Activated naive CD8-positive, alpha-beta T cell treated with anti-CD3 and anti-CD28 coated beads, Interleukin-2, amount 10 ng/mL, durations not matched to agents 7 days and 5 days (primary cell): Measurements from ENCODE around the gene SNX8. TPM values are rescaled to one million over a fixed set of nuclear protein-coding genes. Genes with fewer than 3 reads are reported as not detected.
"Not testable (repeated sequence)": the region's sequence is repeated elsewhere in the genome, so short reads cannot be mapped to it uniquely, and the experiment has no call there.

Source experiments
- ATAC-seq: fragments of 150-1000 bp; cut with Tn5 transposase; one replicate; pipeline ENCODE4 v1.10.0; 2021; ENCODE audit warnings: low read depth, moderate library complexity
- POLR2A ChIA-PET: fragments of 350-600 bp; sonication (Branson Sonifier 250); formaldehyde crosslinking; loops from one replicate; lab custom pipeline; 2021; ENCODE audit warnings: antibody characterized with exemption; lab: Charles Lee
- DNase-seq: peaks from one replicate; pipeline ENCODE4 v3.0.0; 2021
- H3K27ac Mint-ChIP-seq: one replicate; pipeline ENCODE4 v1.8.0; 2022; ENCODE audit warnings: mild to moderate bottlenecking, mixed read lengths
- H3K27me3 Mint-ChIP-seq: one replicate; pipeline ENCODE4 v1.8.0; 2022; ENCODE audit warnings: mild to moderate bottlenecking, moderate library complexity, mixed read lengths
- H3K36me3 Mint-ChIP-seq: one replicate; pipeline ENCODE4 v1.8.0; 2021; ENCODE audit warnings: mild to moderate bottlenecking, mixed read lengths
- H3K4me1 Mint-ChIP-seq: one replicate; pipeline ENCODE4 v1.8.0; 2021; ENCODE audit warnings: mixed read lengths
- H3K4me3 Mint-ChIP-seq: one replicate; pipeline ENCODE4 v1.8.0; 2022; ENCODE audit warnings: mild to moderate bottlenecking, moderate library complexity, mixed read lengths
- H3K9me3 Mint-ChIP-seq: one replicate; pipeline ENCODE4 v1.8.0; 2021; ENCODE audit warnings: mixed read lengths
- total RNA-seq, 2 experiments: library from RNA; stranded (reverse); gene quantifications; one replicate each; pipeline ENCODE4 v1.2.3, GENCODE V29; 2021

The SNX8 gene
- total RNA-seq, 2 experiments from 2014 or later = 18.6 to 22.1 TPM

DNA sequence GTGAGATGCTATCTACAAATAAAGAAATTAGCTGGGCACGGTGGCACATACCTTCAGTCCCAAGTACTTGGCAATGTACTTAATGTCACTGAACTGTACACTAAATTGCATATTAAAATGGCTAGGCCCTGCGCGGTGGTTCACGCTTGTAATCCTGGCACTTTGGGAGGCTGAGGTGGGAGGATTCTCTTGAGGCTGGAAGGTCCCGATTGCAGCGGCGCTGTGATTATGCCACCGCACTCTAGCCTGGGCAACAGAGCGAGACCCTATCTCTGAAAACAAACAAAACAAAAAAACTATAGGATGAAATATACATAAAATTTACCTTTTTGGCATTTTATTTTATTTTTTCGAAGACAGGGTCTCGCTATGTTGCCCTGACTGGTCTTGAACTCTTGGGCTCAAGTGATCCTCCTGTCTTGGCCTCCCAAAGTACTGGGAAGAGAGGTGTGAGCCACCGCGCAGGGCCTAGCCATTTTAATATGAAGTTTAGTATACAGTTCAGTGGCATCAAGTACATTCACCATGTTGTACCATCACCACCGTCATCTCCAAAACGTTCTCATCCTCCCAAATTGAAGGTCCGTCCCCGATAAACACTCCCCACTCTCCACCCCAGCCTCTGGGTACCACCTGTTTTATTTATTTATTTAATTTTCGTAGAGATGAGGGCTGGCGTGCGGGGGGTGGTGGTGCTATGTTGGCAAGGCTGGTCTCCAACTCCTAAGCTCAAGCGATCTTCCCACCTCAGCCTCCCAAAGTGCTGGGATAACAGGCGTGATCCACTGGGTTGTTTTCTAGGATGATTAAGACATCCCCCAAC is 39.1 kb upstream of the SNX8 start:
- Mint-ChIP-seq H3K9me3 (no peaks in the 10 kb centered on the region), H3K36me3 (peaks cover 8% of the 10 kb centered on the region), H3K27me3 (no peaks in the 10 kb centered on the region), H3K4me3 (peak overlapping the region; percentile 79), H3K27ac (peak overlapping the region; percentile 97), H3K4me1 (peaks cover 13% of the 10 kb centered on the region)
- ATAC-seq = peak; percentile 1
- POLR2A ChIA-PET = interaction anchor here (0.9 to 3.7 kb wide), 9 partner anchors 16 to 783 kb away, joined by 3 to 38 read pairs (median 5); partner anchors contain the start of genes CHST12, MAD1L1, MRM2 and NUDT1
- no peak for DNase-seq

DNA sequence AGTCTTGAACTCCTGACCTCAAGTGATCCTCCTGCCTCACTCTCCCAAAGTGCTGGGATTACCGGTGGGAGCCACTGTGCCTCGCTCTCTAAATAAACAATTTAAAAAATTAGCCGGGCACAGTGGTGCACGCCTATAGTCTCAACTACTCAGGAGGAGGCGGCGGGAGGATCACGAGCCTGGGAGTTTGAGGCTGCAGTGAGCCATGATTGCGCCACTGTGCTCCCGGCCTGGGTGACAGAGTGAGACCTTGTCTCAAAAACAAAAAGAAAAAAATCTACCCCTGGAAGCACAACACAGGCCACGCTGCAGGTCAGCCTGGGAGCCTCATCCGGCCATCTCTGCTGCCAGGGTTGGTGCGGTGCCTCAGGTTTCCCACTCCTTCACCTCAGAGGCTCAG is 36.6 kb upstream of the SNX8 start:
- POLR2A ChIA-PET = no interaction called here
- no peak for ATAC-seq
- no peak for DNase-seq
- Mint-ChIP-seq H3K27ac (no peak overlapping the region), H3K4me3 (no peak overlapping the region), H3K27me3 (no peaks in the 10 kb centered on the region), H3K9me3 (no peaks in the 10 kb centered on the region), H3K4me1 (peaks cover 12% of the 10 kb centered on the region), H3K36me3 (peaks cover 3% of the 10 kb centered on the region)

DNA sequence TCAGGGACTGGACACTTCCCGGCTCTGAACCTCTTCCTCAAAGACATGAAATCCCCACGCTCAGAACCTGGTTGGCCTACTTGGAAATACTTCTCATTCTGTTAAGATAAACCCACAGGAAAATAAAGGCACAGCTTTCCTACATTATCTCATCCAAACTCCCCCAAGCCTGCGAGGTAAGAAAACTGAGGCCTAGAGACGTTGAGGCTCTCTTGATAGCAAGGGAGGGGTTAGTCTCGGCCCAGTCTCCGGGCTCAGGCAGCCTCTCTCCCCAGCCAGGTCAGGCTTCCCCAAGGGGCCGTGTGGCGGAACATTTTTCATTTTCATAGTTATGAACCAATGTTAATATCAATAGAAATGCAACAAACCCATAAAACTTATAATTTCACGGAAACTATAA is 35.8 kb upstream of the SNX8 start:
- Mint-ChIP-seq H3K36me3 (peaks cover 2% of the 10 kb centered on the region), H3K4me1 (peaks cover 11% of the 10 kb centered on the region), H3K27me3 (no peaks in the 10 kb centered on the region), H3K27ac (no peak overlapping the region), H3K9me3 (no peaks in the 10 kb centered on the region), H3K4me3 (no peak overlapping the region)
- ATAC-seq (no peak), DNase-seq (no peak)
- POLR2A ChIA-PET = no interaction called here

DNA sequence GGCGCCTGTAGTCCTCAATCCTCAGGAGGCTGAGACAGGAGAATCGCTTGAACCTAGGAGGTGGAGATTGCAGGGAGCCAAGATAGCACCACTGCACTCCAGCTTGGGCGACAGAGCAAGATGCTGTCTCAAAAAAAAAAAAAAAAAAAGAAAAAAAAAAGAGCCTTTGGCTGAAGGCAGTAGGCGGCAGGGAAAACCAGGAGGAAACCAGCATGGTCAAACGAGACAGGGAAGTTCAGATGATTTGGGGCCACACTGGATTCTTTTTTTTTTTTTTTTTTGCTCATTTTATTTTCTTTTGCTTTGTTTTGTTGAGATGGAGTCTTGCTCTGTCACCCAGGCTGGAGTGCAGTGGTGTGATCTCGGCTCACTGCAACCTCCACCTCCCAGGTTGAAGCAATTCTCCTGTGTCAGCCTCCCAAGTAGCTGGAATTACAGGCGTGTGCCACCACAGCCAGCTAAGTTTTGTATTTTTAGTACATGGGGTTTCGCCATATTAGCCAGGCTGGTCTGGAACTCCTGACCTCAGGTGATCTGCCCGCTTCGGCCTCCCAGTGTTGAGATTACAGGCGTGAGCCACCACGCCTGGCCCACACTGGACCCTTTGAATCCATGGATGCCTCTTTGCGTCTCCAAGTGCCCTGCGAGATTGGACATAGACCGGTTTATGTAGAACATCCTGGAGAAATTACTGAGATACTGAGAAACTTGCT is 33.3 kb upstream of the SNX8 start:
- H3K4me1 Mint-ChIP-seq, H3K27me3 Mint-ChIP-seq, H3K9me3 Mint-ChIP-seq, H3K36me3 Mint-ChIP-seq: not testable (repeated sequence)
- H3K4me3 Mint-ChIP-seq = peak overlapping the region; percentile 60
- peak; percentile 14 for ATAC-seq
- peak; percentile 42 for DNase-seq
- H3K27ac Mint-ChIP-seq = peak overlapping the region; percentile 80
- POLR2A ChIA-PET = interaction anchor here (0.7 kb wide), 1 partner anchor 768 kb away, joined by 3 read pairs; no protein-coding TSS in a partner anchor

DNA sequence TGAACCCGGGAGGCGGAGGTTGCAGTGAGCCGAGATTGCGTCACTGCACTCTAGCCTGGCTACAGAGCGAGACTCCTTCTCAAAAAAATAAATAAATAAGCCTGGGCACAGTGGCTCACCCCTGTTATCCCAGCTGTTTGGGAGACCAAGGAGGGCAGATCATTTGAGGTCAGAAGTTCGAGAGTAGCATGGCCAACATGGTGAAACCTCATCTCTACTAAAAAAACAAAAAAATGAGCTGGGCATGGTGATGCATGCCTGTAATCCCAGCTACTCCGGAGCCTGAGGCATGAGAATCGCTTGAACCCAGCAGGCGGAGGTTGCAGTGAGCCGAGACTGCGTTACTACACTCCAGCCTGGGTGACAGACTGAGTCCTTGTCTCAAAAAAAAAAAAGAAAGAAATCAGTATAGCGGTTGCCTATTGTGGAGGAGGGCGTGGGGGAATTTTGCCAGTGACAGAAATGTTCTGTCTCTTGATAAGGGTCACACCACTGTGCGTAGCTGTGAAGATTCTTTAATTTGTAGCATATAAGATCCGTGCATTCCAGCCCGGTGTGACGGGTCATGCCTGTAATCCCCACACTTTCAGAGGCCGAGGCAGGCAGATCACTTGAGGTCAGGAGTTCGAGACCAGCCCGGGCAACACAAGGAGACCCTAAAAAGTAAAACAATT is 22.5 kb upstream of the SNX8 start:
- H3K27ac Mint-ChIP-seq = no peak overlapping the region
- DNase-seq (no peak), ATAC-seq (no peak)
- H3K4me1 Mint-ChIP-seq = no peaks in the 10 kb centered on the region
- H3K4me3 Mint-ChIP-seq = no peak overlapping the region
- H3K36me3 Mint-ChIP-seq = no peaks in the 10 kb centered on the region
- no peaks in the 10 kb centered on the region for H3K9me3 Mint-ChIP-seq
- no peaks in the 10 kb centered on the region for H3K27me3 Mint-ChIP-seq
- POLR2A ChIA-PET = interaction anchor here (1.3 kb wide), 1 partner anchor 17 kb away, joined by 4 read pairs; no protein-coding TSS in a partner anchor

DNA sequence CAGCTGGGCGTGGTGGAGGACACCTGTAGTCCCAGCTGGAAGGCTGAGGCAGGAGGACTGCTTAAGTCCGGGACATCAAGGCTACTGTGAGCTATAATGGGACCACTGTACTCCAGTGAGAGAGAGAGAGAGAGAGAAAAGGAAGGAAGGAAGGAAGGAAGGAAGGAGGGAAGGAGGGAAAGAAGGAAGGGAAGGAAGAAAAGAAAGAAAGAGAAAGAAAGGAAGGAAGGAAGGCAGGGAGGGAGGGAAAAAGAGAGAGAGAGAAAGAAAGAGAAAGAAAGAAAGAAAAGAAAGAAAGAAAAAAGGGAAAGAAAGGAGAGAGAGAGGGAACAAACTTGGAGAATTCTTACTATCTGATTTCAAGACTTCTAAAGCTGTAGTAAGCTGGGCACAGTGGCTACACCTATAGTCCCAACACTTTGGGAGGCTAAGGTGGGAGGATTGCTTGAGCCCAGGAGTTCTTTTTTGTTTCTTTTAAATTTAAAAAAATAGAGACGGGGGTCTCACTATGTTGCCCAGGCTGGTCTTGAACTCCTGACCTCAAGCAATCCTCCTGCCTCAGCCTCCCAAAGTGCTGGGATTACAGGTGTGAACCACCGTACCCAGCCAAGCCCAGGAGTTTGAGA is 18.5 kb upstream of the SNX8 start:
- DNase-seq, ATAC-seq, H3K27ac Mint-ChIP-seq, H3K4me3 Mint-ChIP-seq, H3K27me3 Mint-ChIP-seq, H3K36me3 Mint-ChIP-seq, H3K4me1 Mint-ChIP-seq, H3K9me3 Mint-ChIP-seq, POLR2A ChIA-PET: not testable (repeated sequence)

DNA sequence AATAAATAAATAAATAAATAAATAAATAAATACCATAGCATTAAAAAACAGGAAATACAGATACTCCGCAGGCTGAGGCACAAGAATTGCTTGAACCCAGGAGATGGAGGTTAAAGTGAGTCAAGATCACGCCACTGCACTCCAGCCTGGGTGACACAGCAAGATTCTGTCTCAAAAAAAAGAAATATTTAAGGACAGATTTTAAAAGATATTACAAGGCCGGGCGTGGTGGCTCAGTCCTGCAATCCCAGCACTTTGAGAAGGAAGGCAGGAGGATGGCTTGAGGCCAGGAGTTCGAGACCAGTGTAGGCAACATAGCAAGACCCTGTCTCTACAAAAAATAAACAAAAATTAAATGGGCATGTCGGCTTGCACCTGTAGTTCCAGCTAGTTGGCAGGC is 17.5 kb upstream of the SNX8 start:
- Mint-ChIP-seq H3K27me3 (no peaks in the 10 kb centered on the region), H3K4me3 (no peak overlapping the region), H3K4me1 (no peaks in the 10 kb centered on the region), H3K9me3 (no peaks in the 10 kb centered on the region), H3K27ac (no peak overlapping the region), H3K36me3 (no peaks in the 10 kb centered on the region)
- POLR2A ChIA-PET = no interaction called here
- ATAC-seq (no peak), DNase-seq (no peak)

DNA sequence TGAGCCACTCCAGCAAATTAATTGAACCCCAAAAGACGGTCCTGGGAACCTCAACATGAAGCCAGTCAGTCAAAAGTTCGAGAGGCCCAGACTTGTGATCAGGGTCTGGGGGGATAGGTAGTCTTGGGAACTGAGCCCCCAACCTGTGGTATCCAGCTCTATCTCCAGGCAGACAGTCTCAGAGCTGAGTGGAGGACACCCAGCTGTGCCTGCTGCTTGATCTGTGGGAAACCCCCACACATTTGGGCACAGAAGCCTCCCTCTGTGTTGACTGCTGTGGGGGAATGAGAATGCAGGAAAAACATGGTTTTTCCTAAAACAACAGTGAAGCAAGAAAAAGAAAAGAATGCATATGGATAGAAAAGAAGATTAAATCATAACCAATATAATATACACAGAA is 16.3 kb upstream of the SNX8 start:
- H3K9me3 Mint-ChIP-seq = no peaks in the 10 kb centered on the region
- ATAC-seq (no peak), DNase-seq (no peak)
- H3K4me3 Mint-ChIP-seq = no peak overlapping the region
- H3K27ac Mint-ChIP-seq = no peak overlapping the region
- POLR2A ChIA-PET = no interaction called here
- H3K4me1 Mint-ChIP-seq = no peaks in the 10 kb centered on the region
- H3K36me3 Mint-ChIP-seq = no peaks in the 10 kb centered on the region
- H3K27me3 Mint-ChIP-seq = no peaks in the 10 kb centered on the region

DNA sequence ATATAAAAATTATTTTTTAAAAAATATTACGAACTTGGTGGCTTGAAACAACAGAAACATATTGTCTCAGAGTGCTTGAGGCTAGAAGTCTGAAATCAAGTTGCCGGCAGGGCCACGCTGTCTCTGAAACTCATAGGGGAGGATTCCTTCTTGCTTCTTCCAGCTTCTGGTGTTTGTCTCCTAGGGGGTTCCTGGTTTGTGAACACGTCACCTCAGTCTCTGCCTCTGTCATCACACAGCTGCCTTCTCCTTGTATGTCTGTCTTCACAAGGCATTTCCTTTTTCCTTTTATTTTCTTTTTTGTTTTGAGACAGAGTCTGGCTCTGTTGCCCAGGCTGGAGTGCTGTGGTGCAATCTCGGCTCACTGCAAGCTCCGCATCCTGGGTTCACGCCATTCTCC is 12.7 kb upstream of the SNX8 start:
- DNase-seq = no peak

DNA sequence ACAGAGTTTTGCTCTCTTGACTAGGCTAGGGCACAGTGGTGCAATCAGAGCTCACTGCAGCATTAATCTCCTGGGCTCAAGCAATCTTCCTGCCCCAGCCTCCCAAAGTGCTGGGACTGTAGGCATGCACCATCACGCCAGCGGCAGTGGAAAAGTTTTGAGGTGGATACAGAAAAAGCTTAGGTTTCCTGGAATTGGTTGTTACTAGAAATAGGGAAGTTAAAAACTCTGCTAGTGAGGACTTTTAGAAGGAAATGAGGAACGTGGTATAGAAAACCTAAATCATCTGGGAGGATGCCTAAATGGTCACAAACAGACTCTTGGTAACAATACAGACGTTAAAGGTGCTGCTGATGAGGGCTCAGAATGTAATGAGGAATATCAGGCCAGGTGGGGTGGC is 10.9 kb upstream of the SNX8 start:
- no peak for ATAC-seq
- H3K36me3 Mint-ChIP-seq = no peaks in the 10 kb centered on the region
- H3K4me1 Mint-ChIP-seq = peaks cover 4% of the 10 kb centered on the region
- peaks cover 5% of the 10 kb centered on the region for H3K27me3 Mint-ChIP-seq
- no peak overlapping the region for H3K4me3 Mint-ChIP-seq
- no peak overlapping the region for H3K27ac Mint-ChIP-seq
- POLR2A ChIA-PET = no interaction called here
- no peaks in the 10 kb centered on the region for H3K9me3 Mint-ChIP-seq
- DNase-seq = no peak

More for the DNA sequence above, 12.7 kb upstream of the SNX8 start:
- Mint-ChIP-seq H3K4me1 (peaks cover 4% of the 10 kb centered on the region), H3K9me3 (no peaks in the 10 kb centered on the region), H3K27ac (no peak overlapping the region), H3K27me3 (peaks cover 5% of the 10 kb centered on the region), H3K4me3 (no peak overlapping the region), H3K36me3 (no peaks in the 10 kb centered on the region)
- no peak for ATAC-seq
- POLR2A ChIA-PET = no interaction called here

DNA sequence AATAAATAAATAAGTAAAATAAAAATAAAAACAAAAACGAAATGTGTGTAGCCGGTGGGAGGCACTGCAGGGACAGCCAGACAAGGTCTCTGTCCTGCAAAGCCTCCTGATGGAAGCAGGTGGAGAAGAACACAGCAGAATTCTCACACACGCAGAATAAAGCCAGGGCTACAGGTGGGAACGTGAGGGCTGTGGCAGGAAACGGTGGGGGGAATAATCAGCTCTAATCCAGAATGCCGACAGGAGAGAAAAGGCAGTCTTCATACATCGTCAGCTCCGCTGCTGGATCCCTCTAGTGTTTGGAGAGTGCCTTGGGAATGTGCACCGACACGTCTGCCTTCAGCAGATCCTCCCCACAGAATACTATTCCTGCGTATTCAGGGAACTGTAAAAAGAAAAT is 6.8 kb upstream of the SNX8 start:
- POLR2A ChIA-PET = no interaction called here
- H3K27me3 Mint-ChIP-seq = peaks cover 5% of the 10 kb centered on the region
- H3K9me3 Mint-ChIP-seq = no peaks in the 10 kb centered on the region
- DNase-seq (no peak), ATAC-seq (no peak)
- no peaks in the 10 kb centered on the region for H3K36me3 Mint-ChIP-seq
- H3K27ac Mint-ChIP-seq = no peak overlapping the region
- H3K4me1 Mint-ChIP-seq = peaks cover 7% of the 10 kb centered on the region
- H3K4me3 Mint-ChIP-seq = no peak overlapping the region

DNA sequence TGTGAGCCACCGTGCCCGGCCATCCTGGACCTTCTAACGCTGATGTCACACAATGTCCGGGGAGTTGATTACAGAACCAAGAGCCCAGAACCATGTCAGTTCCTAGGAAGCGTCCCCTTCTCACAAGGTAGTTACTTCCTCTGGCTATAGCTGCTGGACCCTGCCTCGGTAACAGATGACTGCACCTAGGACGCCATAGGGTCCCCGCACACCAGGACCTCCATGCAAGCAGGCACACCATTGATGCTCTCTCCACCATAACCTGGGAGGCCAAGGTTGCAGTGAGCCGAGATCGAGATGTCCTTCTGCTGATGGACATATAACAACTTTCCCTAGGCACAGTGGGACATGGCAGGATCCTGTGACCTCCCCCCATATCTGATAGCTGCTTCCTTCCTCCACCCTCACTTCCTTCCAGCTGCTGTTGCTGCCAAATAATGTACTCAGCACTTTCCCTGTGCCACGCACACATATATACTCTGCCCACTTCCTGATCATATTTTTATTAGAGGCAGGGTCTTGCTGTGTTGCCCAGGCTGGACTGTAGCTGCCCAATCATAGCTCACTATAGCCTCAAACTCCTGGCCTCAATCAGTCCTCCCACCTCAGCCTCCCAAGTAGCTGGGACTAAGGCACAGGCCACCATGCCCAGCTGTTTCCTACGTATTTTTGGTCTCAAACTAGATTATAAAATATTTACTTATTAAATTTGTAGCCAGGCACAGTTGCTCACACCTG is 3.5 kb upstream of the SNX8 start:
- Mint-ChIP-seq H3K36me3 (no peaks in the 10 kb centered on the region), H3K27me3 (no peaks in the 10 kb centered on the region), H3K4me3 (no peak overlapping the region), H3K4me1 (peaks cover 6% of the 10 kb centered on the region), H3K9me3 (no peaks in the 10 kb centered on the region), H3K27ac (no peak overlapping the region)
- DNase-seq (no peak), ATAC-seq (no peak)
- POLR2A ChIA-PET = interaction anchor here (0.6 kb wide), 1 partner anchor 893 kb away, joined by 5 read pairs; no protein-coding TSS in a partner anchor
